Measurements from ENCODE around the gene ST7.

ST7 gene

DNA sequence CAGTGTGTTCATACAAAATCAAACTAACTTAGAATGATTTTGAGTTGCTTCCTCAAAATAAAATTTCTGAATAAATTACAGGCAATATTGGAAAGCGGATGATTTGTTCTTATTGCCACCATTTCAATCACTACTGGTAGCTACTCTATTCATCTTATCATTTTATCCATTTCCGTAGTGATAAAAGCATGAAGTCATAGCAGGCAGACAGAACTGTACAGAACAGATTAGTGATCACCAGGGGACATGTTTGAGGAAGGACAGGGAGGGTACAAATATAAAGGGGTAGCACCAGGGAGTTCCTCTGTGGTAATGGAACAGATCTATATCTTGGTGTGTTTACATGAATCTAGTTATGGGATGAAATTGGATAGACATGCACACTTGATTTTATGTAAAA lies 231.1 kb downstream of the ST7 start:
- CTCF ChIA-PET, result interaction anchor here (1.3 kb wide), 1 partner anchor 19 kb away, joined by 3 read pairs; no protein-coding TSS in a partner anchor
- no peak for DNase-seq (ENCODE audit: low read depth, low spot score)
- H3K4me3 ChIP-seq (ENCODE audit: low read depth, low read length), result no peak overlapping the region
- POLR2A ChIA-PET, result no interaction called here
- TF ChIP-seq, protein P1, sequence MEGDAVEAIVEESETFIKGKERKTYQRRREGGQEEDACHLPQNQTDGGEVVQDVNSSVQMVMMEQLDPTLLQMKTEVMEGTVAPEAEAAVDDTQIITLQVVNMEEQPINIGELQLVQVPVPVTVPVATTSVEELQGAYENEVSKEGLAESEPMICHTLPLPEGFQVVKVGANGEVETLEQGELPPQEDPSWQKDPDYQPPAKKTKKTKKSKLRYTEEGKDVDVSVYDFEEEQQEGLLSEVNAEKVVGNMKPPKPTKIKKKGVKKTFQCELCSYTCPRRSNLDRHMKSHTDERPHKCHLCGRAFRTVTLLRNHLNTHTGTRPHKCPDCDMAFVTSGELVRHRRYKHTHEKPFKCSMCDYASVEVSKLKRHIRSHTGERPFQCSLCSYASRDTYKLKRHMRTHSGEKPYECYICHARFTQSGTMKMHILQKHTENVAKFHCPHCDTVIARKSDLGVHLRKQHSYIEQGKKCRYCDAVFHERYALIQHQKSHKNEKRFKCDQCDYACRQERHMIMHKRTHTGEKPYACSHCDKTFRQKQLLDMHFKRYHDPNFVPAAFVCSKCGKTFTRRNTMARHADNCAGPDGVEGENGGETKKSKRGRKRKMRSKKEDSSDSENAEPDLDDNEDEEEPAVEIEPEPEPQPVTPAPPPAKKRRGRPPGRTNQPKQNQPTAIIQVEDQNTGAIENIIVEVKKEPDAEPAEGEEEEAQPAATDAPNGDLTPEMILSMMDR (IDR thresholded peaks at IDR 0.05; ENCODE audit: insufficient read depth, low read length, missing control alignments), result no peak

DNA sequence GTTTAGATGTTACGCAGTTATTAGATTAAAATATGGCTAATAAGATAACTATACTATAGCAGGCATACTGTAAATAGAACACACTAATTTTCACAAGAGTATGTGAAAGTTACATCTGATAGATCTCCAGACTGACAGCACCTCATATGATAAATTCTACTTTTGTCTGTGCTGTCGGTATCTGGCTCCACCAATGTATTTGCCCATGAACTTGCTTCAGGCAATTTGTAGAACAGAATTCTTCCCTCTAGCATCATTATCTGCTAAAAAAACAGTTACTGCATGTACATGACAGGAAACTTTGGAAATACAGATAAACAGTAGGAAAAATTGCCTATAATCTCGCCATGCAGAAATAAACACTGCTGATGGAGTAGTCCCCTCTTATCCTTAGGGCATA lies 231.8 kb downstream of the ST7 start:
- CTCF ChIA-PET, result no interaction called here
- no peak for DNase-seq (ENCODE audit: low read depth, low spot score)
- POLR2A ChIA-PET, result no interaction called here
- TF ChIP-seq, protein P1 (IDR thresholded peaks at IDR 0.05; ENCODE audit: insufficient read depth, low read length, missing control alignments), result no peak
- H3K4me3 ChIP-seq (ENCODE audit: low read depth, low read length), result no peak overlapping the region

DNA sequence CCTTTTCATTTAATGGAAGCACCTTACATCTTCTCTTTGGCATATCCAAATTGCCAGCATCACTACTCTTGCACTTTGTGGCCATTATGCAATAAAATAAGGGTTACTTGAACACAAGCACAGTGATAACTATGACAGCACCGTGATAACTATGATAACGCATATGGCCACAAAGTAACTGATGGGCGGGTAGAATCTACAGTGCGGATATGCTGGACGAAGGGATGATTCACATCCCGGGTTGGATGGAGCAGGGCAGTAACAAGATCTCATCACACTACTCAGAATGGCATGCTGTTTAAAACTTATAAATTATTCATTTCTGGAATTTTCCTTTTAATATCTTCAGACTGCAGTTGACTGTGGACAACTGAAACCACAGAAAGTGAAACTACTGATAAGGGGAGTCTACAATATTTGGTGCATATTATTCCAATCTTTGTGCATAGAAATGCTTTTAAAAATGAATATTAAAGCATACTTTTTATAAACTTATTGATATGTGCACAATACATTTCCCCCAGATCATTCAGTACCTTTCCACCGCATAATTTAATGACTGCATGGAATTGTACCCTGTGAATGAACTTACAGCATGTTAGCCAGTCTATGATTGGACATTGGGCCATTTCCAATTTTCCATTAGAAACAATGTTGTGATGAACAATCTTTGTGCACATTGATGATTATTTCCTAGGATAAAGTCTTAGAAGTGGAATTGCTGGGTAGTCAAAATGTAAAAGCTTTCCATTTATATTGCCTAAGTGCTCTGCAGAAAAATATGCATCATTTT lies 233.1 kb downstream of the ST7 start:
- POLR2A ChIA-PET, result no interaction called here
- no peak overlapping the region for H3K4me3 ChIP-seq (ENCODE audit: low read depth, low read length)
- no peak for DNase-seq (ENCODE audit: low read depth, low spot score)
- TF ChIP-seq, protein P1 (IDR thresholded peaks at IDR 0.05; ENCODE audit: insufficient read depth, low read length, missing control alignments), result no peak
- CTCF ChIA-PET, result interaction anchor here (0.8 to 1.5 kb wide), 2 partner anchors 29 to 200 kb away, joined by 4 to 6 read pairs; no protein-coding TSS in a partner anchor

DNA sequence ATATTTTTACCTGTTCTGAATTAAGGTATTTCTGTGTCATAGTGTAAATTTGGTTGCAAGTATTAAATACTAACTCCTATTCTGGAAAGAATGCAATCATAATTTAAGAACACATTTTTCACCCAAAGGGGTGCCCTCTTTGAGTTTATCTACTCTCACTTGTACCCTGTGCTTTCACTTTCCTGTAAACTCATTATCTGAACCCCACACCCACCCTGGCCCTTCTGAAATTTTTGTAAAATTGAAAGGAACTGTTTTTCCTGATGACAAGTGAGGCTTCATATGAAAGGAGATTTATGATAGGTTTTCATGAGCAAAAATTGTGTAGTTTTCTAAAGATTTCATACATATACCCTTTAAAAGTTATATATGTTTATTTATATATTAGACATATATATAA lies 235.1 kb downstream of the ST7 start:
- no peak overlapping the region for H3K4me3 ChIP-seq (ENCODE audit: low read depth, low read length)
- POLR2A ChIA-PET, result no interaction called here
- TF ChIP-seq, protein P1 (IDR thresholded peaks at IDR 0.05; ENCODE audit: insufficient read depth, low read length, missing control alignments), result no peak
- no peak for DNase-seq (ENCODE audit: low read depth, low spot score)
- CTCF ChIA-PET, result interaction anchor here (1.0 kb wide), 1 partner anchor 202 kb away, joined by 3 read pairs; no protein-coding TSS in a partner anchor

DNA sequence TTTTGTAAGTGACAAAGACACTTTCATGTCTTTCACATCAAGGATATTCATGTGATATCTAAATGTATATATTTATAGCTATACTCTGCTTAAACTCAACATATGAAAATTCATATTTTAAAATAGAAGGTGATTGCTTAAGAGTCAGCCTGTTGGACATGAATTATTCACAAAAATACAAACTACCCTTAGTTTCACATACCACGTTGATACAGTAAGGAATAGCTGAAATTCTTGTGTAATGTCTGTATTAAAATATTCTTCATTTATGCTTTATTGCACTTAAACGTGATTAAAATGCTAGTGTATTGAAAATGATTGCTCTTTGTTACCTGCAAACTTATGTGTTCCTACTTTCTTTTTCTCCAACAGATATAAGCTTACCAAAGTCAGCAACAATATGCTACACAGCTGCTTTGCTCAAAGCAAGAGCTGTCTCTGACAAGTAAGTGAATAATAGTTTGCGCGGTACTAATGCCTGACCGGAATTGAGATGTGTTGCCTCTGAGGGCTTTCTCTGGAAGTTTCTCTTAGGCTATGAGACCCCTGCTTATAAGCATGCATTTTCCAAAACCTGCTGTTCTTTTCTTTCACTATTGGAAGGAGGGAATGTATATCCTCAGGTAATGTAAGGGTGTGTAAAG lies 235.8 kb downstream of the ST7 start:
- H3K4me3 ChIP-seq (ENCODE audit: low read depth, low read length), result no peak overlapping the region
- TF ChIP-seq, protein P1 (IDR thresholded peaks at IDR 0.05; ENCODE audit: insufficient read depth, low read length, missing control alignments), result no peak
- no peak for DNase-seq (ENCODE audit: low read depth, low spot score)
- ChIA-PET POLR2A (no interaction called here), CTCF (interaction anchor here (1.0 kb wide), 1 partner anchor 203 kb away, joined by 3 read pairs; no protein-coding TSS in a partner anchor)

DNA sequence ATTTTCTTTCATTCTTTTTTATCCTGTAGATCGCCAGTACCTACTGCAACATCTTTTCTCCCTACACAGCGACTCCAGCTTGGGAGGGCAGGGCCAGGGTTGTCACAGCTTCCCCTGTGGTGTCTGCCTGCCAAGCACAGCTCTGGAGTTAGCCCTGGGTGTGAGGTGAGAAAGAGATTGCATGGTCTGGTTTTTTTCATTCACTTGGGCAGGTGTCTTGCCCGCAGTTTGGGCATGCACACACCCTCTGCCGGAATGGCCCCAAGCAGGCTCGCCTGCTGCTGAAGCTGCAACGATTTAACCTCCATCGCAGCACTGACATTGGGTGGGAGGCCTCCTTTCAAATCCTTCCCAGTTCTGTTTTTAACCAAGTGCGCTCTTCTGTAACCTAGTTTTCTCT lies 236.8 kb downstream of the ST7 start:
- H3K4me3 ChIP-seq (ENCODE audit: low read depth, low read length), result no peak overlapping the region
- no peak for DNase-seq (ENCODE audit: low read depth, low spot score)
- POLR2A ChIA-PET, result no interaction called here
- TF ChIP-seq, protein P1 (IDR thresholded peaks at IDR 0.05; ENCODE audit: insufficient read depth, low read length, missing control alignments), result no peak
- CTCF ChIA-PET, result interaction anchor here (0.6 kb wide), 1 partner anchor 10 kb away, joined by 3 read pairs; no protein-coding TSS in a partner anchor
